Measurements from ENCODE around the gene PDK1.

PDK1 gene

DNA sequence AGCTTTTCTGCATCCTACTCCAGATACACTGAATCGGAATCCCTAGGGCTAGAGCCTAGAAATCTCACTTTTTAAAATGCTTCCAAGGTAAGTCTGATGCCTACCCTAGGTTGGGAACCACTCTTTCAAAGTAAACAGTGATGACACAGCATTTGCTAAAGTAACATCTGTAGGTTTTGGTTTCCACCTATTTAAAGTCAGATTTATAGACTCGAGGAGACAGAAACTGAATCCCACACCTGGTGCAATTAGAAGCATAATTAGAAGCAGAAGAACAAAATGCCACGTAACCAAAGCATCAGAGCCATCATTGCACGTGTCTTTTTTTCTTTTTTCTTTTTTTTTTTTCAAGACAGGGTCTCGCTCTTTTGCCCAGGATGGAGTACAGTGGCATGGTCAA is 40.9 kb downstream of the PDK1 start:
- no peak for DNase-seq (ENCODE audit: low read depth in 1 of 2, low spot score in 1 of 2)

GRCh38 chr2:172597176-172597842 is 41.4 kb downstream of the PDK1 start:
- no peak for DNase-seq (ENCODE audit: low read depth in 1 of 2, low spot score in 1 of 2)

- no peak for DNase-seq (ENCODE audit: low read depth in 1 of 2, low spot score in 1 of 2)
Observed at GRCh38 chr2:172599947-172600346, 44.1 kb downstream of the PDK1 start.

DNA sequence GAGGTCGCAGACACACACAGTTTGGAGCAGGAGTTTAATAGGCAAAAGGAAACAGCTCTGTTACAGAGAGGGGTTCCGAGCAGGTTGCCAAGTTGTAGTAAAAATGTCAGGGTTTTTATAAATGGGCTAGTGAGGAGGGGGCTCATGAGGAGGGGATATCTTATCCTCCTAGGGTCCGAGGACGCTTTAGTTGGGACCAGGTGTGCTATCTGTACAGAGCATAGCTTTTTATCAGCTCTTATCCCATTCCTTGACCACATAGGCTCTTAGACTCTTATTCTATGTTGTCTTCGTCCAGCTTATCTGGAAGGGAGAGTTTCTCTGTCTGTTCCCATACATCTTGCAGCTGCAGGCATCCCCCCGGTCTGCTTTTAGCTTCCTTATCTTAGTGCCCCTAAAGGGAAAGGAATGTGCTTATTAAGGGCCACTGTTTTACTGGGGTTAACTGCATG is 44.7 kb downstream of the PDK1 start:
- no peak for DNase-seq (ENCODE audit: low read depth in 1 of 2, low spot score in 1 of 2)

GRCh38 chr2:172606285-172606684 is 50.4 kb downstream of the PDK1 start:
- DNase-seq (ENCODE audit: low read depth in 1 of 2, low spot score in 1 of 2): no peak

DNA sequence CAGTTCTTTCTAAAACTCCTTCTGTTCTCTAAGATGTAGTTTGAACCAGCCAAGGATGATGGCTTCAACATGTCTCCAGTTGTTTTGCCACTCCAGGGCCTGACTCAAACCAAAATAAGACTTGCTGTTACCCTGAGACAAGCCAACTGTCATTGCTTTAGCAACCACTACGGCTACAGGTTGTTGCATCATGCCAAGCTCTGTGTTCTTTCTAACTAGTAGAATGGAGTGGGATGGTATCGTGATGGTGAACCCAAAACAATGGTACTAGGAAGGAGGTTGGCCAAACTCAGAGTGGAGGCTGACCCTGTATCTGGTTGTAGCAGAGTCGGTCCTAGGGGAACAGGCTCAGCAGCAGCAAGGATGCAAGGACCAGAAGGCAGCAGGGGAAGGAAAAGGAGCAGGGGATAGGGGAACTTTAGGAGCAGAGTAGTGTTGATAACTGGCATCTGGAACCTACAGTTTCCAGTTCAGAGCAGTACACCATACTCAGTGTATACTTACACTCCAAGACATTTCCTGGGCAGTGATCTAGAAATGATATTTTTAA is 51.6 kb downstream of the PDK1 start:
- DNase-seq (ENCODE audit: low read depth in 1 of 2, low spot score in 1 of 2): no peak

DNA sequence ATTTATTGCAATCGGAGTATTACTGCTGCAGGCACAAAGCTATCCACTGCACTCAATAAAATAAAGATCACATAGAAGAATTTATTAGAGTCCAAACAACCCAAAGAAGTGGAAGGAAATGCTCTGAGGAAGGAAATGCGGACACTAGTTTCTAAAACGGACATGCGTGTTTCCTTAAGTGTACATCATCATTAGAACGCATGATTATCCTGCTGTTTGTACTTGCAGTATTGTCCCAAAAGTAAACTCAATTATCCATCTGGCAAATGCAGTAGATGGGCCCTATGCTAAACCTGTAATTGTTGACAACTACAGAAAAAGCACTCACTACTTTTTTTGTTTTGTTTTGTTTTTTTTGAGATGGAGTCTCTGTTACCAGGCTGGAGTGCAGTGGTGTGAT is 53.6 kb downstream of the PDK1 start:
- no peak for DNase-seq (ENCODE audit: low read depth in 1 of 2, low spot score in 1 of 2)

DNA sequence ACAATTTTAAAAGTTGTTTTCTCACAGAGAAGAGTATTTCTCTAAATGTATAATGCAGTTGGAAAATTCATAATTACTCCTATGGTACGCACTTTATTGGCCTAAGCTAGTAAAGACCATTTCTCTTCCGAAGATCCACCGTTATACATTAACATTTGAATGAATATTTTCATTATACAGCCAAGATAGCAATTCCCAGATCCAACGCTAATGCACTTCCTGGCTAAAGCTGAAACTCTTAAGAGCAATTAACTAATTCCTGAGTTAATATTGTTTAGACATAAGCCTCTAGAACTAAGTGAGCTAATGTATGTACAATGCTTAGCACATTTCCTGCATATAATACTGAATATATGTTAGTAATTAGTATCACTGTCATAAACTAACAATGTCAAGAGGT is 56.2 kb downstream of the PDK1 start:
- no peak for DNase-seq (ENCODE audit: low read depth in 1 of 2, low spot score in 1 of 2)

- no peak for DNase-seq (ENCODE audit: low read depth in 1 of 2, low spot score in 1 of 2)
Observed at GRCh38 chr2:172613040-172613439, 57.1 kb downstream of the PDK1 start.

DNA sequence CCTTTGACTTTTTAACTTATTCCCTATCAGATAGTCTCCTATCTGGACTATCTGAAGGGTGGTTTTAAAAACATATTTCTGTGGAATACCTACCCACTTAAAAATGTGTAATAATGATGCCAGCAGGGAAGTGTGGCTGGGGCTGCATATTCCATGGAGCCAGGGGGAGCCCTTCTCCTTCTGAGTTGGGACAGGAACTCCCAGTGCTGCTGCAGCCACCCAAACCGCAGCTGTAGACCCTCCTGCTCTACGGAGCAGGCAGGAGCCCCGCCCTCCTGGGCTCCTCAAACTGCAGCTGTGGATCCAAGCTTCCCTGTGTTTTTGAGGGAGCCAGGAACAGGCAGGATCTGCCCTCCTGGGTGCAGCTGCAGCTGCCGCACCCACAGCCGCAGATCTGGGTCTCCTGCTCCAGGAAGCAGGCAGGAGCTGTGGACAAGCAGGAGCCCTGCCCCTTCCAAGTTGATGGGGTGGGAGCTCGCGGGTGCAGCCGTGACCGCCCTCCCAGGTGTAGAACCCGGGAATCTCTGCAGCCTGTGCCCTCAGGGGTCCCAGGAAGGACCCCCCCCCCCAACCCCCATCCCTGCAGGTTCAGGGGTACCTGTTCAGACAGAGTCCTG is 57.8 kb downstream of the PDK1 start:
- no peak for DNase-seq (ENCODE audit: low read depth in 1 of 2, low spot score in 1 of 2)

DNA sequence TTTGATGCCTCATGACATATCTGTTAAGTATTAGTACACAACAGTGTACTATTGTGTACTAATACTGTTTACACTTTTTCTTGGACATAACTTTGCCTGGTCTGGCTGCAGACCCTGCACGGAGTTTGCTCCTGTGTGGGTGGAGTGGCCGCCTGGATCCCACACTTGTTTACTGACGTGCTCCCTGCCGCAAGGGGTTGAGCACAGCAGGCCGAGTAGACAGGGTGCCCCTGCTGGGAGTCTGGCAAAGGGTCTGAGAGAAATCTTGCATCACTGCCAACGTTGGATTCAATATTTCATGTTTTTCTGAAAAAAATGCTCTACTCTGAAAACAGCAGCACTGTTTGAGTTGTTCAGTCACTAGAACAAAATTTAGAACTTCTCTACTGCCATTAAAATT is 59.0 kb downstream of the PDK1 start:
- DNase-seq (ENCODE audit: low read depth in 1 of 2, low spot score in 1 of 2): no peak

DNA sequence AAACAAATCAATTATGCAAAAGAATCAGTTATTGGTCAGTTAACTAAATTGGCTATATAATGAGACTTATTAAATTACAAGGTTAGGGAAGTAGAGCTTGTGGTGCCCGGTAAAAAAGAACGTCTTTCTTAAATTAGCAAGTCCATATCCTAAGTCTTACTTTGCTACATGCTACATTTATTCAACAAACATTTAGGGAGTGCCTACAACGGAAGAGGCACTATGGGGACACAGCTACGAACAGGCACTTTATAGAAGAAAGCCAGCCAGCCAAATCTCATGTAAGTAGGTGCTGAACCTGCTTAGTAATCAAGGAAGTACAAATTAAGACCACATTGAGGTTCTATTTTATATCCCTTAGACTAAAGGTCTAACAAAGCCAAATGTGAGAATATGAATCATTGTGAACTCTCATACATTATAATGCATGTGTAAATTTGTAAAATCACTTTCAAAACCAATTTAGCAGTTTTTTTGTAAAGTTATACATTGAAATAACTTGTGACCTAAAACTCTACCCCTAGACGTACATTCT is 59.9 kb downstream of the PDK1 start:
- no peak for DNase-seq (ENCODE audit: low read depth in 1 of 2, low spot score in 1 of 2)

- DNase-seq (ENCODE audit: low read depth in 1 of 2, low spot score in 1 of 2): no peak
Observed at GRCh38 chr2:172617115-172617514, 61.2 kb downstream of the PDK1 start.

DNA sequence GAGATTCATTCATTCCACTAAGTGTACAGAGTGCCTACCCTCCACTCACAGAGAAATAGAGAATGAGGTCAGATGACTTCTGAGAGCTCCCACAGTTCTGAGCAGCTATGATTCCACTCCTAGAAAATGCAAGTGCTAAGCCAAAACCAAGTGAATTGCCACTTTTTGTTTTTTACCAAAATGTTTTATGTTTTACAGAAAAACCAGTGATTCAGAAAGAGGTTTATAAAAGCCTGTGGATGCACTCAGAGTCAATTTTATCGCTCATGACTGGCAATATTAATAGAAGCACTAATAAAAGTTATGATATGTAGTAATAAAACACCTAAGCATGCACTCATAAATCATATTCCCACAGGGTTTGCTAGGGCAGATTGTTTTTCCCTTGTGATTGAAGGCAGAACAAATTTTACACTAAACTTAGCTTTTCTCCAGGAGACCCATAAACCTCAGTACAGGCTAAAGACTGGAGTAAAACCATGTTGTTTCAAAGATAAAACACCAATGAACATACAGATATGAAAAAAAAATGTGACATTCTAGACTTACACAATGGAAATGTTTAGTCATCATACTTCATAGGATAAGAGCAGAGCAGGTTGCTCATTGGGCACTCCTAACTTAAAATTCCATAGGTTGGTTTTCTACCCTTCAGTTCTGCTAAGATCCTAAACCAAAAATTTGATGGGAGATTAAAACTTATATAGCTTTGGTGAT is 67.5 kb downstream of the PDK1 start:
- DNase-seq (ENCODE audit: low read depth in 1 of 2, low spot score in 1 of 2): no peak

- no peak for DNase-seq (ENCODE audit: low read depth in 1 of 2, low spot score in 1 of 2)
Observed at GRCh38 chr2:172624996-172625395, 69.1 kb downstream of the PDK1 start.

- DNase-seq (ENCODE audit: low read depth in 1 of 2, low spot score in 1 of 2): no peak
Observed at GRCh38 chr2:172627181-172627580, 71.3 kb downstream of the PDK1 start.

- DNase-seq (ENCODE audit: low read depth in 1 of 2, low spot score in 1 of 2): no peak
Observed at GRCh38 chr2:172628085-172628484, 72.2 kb downstream of the PDK1 start.

DNA sequence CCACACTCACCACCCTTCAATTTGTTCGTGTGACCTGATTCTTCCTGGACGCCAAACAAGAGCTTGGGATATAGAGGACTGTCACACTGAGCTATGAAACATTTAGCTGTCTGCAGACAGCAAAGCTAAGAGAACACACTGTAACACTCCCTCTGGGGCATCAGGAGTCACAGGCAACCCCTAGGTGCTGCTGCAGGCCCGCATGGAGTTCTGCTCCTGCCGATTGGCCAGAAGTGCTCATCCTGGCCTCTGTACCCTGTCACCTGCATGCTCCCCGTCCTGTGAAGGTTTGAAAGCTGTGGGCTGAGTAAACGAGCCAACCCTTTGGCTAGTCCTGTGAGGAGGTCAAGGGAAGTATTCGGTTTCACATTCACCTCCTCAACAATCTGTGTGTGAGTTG is 73.7 kb downstream of the PDK1 start:
- DNase-seq (ENCODE audit: low read depth in 1 of 2, low spot score in 1 of 2): no peak

DNA sequence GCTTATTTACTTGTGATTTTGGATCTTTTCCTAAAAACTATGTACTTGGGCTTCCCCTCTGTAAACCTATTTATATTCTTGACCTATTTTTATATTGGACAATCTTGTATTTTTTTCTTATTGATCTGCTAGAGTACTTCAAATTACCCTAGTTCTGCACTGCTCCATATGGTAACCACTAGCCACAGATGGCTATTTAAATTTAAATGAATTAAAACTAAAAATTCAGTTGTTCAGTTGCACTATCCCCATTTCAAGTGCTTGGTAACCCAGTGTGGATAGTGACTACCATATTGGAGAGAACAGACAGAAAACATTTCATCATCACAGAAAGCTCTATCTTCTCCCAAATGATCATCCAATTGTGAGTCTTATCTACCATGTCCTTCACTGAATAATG is 74.3 kb downstream of the PDK1 start:
- no peak for DNase-seq (ENCODE audit: low read depth in 1 of 2, low spot score in 1 of 2)

GRCh38 chr2:172634477-172634876 is 78.6 kb downstream of the PDK1 start:
- DNase-seq (ENCODE audit: low read depth in 1 of 2, low spot score in 1 of 2): no peak

DNA sequence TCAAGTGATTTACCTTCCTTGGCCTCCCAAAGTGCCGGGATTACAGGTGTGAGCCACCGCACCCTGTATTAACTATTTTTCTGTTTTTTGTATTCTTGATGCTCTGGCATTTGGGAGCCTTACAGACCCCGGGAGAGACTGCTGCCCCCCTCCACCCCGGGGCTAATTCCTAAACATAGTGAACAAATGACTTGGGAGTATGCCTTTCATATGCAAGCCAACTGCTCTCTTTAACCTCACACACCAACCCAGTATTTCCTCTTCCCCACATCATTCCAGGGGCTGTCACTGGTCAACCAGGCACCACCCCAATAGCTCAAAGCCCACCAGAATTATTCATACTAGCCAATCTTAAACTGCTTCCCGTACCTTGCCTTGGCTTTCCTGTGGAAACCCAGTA is 79.7 kb downstream of the PDK1 start:
- DNase-seq (ENCODE audit: low read depth in 1 of 2, low spot score in 1 of 2): no peak

DNA sequence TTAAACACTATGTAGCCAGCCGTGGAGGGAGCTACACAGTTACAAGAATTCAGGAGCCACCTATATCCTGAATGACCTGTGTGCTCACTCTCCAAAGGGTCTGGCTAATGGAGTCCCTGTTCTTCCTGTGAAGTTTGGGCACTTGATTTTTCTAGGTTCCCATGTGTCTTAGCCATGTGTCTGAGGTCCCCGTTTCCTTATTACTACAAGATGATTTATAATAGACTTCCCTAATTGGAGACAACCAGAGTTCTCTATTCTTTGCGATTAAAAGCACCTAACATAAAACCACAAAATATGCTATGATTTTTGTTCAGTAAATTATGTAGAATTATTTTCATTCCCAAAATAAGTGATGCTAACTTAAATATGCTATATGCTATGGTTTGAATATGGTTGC is 83.4 kb downstream of the PDK1 start:
- DNase-seq (ENCODE audit: low read depth in 1 of 2, low spot score in 1 of 2): no peak
